ENCODE results near the gene DCAF5. TPM values are rescaled to one million over a fixed set of nuclear protein-coding genes. Genes with fewer than 3 reads are reported as not detected.

The DCAF5 gene
- total and polyA plus RNA-seq, 8 donors, result 15.9 to 30.4 (median 20.2) TPM

- peaks cover 0 to 15% (median 0%) of the 10 kb centered on the region in 3 donors for H3K4me1 ChIP-seq
- TF ChIP-seq, protein P1, sequence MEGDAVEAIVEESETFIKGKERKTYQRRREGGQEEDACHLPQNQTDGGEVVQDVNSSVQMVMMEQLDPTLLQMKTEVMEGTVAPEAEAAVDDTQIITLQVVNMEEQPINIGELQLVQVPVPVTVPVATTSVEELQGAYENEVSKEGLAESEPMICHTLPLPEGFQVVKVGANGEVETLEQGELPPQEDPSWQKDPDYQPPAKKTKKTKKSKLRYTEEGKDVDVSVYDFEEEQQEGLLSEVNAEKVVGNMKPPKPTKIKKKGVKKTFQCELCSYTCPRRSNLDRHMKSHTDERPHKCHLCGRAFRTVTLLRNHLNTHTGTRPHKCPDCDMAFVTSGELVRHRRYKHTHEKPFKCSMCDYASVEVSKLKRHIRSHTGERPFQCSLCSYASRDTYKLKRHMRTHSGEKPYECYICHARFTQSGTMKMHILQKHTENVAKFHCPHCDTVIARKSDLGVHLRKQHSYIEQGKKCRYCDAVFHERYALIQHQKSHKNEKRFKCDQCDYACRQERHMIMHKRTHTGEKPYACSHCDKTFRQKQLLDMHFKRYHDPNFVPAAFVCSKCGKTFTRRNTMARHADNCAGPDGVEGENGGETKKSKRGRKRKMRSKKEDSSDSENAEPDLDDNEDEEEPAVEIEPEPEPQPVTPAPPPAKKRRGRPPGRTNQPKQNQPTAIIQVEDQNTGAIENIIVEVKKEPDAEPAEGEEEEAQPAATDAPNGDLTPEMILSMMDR (IDR thresholded peaks at IDR 0.05), result peak in 3 of 4 donors; percentile 40 to 61 (median 49)
- intact Hi-C loops (cut with DNase I), result loop anchor here in 2 of 3 donors (10.0 kb wide), 4 partner anchors 175 to 225 kb away; no protein-coding TSS in a partner anchor
- ATAC-seq, result peak in 3 of 4 donors; percentile 76 to 78 (median 78)
- FAIRE-seq, result no peak
- no peaks in the 10 kb centered on the region for H3K27me3 ChIP-seq
- no peaks in the 10 kb centered on the region for H3K9me3 ChIP-seq
- peaks cover 0 to 11% (median 10%) of the 10 kb centered on the region in 3 donors for H3K36me3 ChIP-seq
- peak in 1 of 6 donors; percentile 37 for DNase-seq
- WGBS, 2 donors, result 56 to 80% methylated on average over 4 of the region's 4 CpGs
- no peak overlapping the region for H3K27ac ChIP-seq
- H3K4me3 ChIP-seq, result no peak overlapping the region
These were observed 62.6 kb downstream of the DCAF5 start for GRCh38 chr14:69090187-69090789.

GRCh38 chr14:69089046-69089445 is 63.9 kb downstream of the DCAF5 start:
- TF ChIP-seq, protein P1 (IDR thresholded peaks at IDR 0.05), result no peak
- peak; percentile 71 for FAIRE-seq
- intact Hi-C loops (cut with DNase I), result no loop called here
- Histone ChIP-seq H3K27ac (no peak overlapping the region), H3K9me3 (no peaks in the 10 kb centered on the region), H3K36me3 (peaks cover 0 to 11% (median 10%) of the 10 kb centered on the region in 3 donors), H3K27me3 (no peaks in the 10 kb centered on the region), H3K4me3 (no peak overlapping the region), H3K4me1 (peaks cover 0 to 9% (median 0%) of the 10 kb centered on the region in 3 donors)
- no peak for DNase-seq
- 90 to 94% methylated on average over 1 of the region's 1 CpG for WGBS, 2 donors
- ATAC-seq, result no peak

- Histone ChIP-seq H3K27ac (peak overlapping the region in 1 of 4 donors; percentile 50), H3K36me3 (peaks cover 0 to 11% (median 10%) of the 10 kb centered on the region in 3 donors), H3K4me3 (no peak overlapping the region), H3K4me1 (peaks cover 0 to 8% (median 0%) of the 10 kb centered on the region in 3 donors), H3K9me3 (no peaks in the 10 kb centered on the region), H3K27me3 (no peaks in the 10 kb centered on the region)
- intact Hi-C loops (cut with DNase I), result no loop called here
- FAIRE-seq (no peak), ATAC-seq (peak in 1 of 4 donors; percentile 32), DNase-seq (no peak)
- WGBS, 2 donors, result 89 to 94% methylated on average over 1 of the region's 1 CpG
- TF ChIP-seq, protein P1 (IDR thresholded peaks at IDR 0.05), result no peak
These were observed 64.3 kb downstream of the DCAF5 start for GRCh38 chr14:69088586-69088985.

DNA sequence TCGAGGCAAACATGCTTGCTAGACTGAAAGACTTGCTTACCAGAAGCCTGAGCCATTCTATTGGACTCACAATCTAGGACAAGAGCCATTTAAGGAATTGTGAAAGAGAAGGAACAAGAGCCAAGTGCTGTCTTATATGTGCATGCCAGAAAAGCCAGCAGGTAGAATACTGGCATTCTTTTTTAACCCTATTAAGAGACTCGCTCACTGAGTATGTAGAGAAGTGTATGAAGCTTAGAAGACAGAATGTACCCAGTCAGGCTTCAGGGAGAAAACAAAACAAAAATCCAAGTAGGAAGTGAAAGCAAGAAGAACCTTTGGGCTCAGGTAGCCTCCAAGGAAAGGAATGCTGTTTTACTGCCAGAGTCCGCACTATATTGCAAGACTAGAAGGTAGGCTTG is 65.9 kb downstream of the DCAF5 start:
- TF ChIP-seq, protein P1 (IDR thresholded peaks at IDR 0.05), result no peak
- FAIRE-seq (no peak), DNase-seq (no peak), ATAC-seq (peak; percentile 21 to 74 (median 59))
- Histone ChIP-seq H3K36me3 (peaks cover 0 to 20% (median 10%) of the 10 kb centered on the region in 3 donors), H3K9me3 (no peaks in the 10 kb centered on the region), H3K27me3 (no peaks in the 10 kb centered on the region), H3K27ac (peak overlapping the region in 2 of 4 donors; percentile 33 to 50), H3K4me1 (peaks cover 0 to 8% (median 0%) of the 10 kb centered on the region in 3 donors), H3K4me3 (no peak overlapping the region)
- intact Hi-C loops (cut with DNase I), result no loop called here
- 75 to 80% methylated on average over 3 of the region's 3 CpGs for WGBS, 2 donors

DNA sequence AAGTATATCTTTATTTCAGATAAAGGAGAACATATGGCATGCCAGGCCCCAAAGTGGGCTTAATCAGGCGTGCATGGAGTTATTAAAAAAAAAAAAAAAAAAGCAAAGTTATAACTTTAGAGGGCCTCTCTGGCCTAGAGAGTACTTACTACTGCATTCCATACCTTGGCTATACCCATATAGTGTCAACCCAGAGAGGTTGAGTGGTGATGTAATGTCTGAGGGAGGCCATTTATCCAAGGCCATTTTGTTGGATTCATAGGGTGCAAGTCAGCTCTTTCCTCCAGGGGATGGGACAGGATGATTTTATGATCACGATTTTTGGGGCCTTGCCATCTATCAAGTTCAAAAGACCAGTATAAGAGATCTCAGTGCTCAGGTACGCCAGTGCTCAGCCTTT is 66.4 kb downstream of the DCAF5 start:
- DNase-seq (no peak), FAIRE-seq (no peak), ATAC-seq (peak in 1 of 4 donors; percentile 18)
- no peaks in the 10 kb centered on the region for H3K9me3 ChIP-seq
- no peak overlapping the region for H3K4me3 ChIP-seq
- no peaks in the 10 kb centered on the region for H3K27me3 ChIP-seq
- H3K36me3 ChIP-seq, result peaks cover 0 to 16% (median 9%) of the 10 kb centered on the region in 3 donors
- 89 to 93% methylated on average over 3 of the region's 3 CpGs for WGBS, 2 donors
- TF ChIP-seq, protein P1 (IDR thresholded peaks at IDR 0.05), result no peak
- H3K4me1 ChIP-seq, result peaks cover 0 to 8% (median 0%) of the 10 kb centered on the region in 3 donors
- peak overlapping the region in 2 of 4 donors; percentile 33 to 50 for H3K27ac ChIP-seq
- intact Hi-C loops (cut with DNase I), result no loop called here

Data from pancreas (tissue), 10 donors.